Trophoblast cell (in vitro differentiated cells and primary cell): ENCODE results near the gene PLCG2.

Experiments
- DNase-seq, 2 donors: peaks; one replicate each; pipeline ENCODE4 v3.0.0-alpha.2; 2016
- H2AFZ ChIP-seq: 2 replicates; pipeline ENCODE4 v1.6.1; 2013; ENCODE audit warnings: low read length, moderate library complexity, mild to moderate bottlenecking; ENCODE audit not compliant: insufficient read depth, poor library complexity
- H2AK5ac ChIP-seq: 2 replicates; pipeline ENCODE4 v1.6.1; 2013; ENCODE audit warnings: mild to moderate bottlenecking, low read length
- H2BK120ac ChIP-seq: 2 replicates; pipeline ENCODE4 v1.6.1; 2013; ENCODE audit warnings: low read length, mild to moderate bottlenecking, moderate library complexity; ENCODE audit not compliant: insufficient read depth, poor library complexity
- H2BK12ac ChIP-seq: 2 replicates; pipeline ENCODE4 v1.6.1; 2013; ENCODE audit warnings: mild to moderate bottlenecking, low read length, moderate library complexity
- H2BK5ac ChIP-seq: 2 replicates; pipeline ENCODE4 v1.6.1; 2013; ENCODE audit warnings: low read length, low read depth, moderate library complexity, mild to moderate bottlenecking; ENCODE audit not compliant: poor library complexity
- H3K14ac ChIP-seq: 2 replicates; pipeline ENCODE4 v1.6.1; 2013; ENCODE audit warnings: mild to moderate bottlenecking, low read length
- H3K18ac ChIP-seq: 2 replicates; pipeline ENCODE4 v1.6.1; 2013; ENCODE audit warnings: mild to moderate bottlenecking, low read length
- H3K23ac ChIP-seq: 2 replicates; pipeline ENCODE4 v1.6.1; 2013; ENCODE audit warnings: low read length
- H3K27ac ChIP-seq: 2 replicates; pipeline ENCODE4 v1.5.1; 2013; ENCODE audit warnings: low read depth, mild to moderate bottlenecking, inconsistent platforms, low read length, moderate library complexity
- H3K27me3 ChIP-seq: 2 replicates; pipeline ENCODE4 v1.6.1; 2013; ENCODE audit warnings: inconsistent platforms, mild to moderate bottlenecking, low read length, moderate library complexity; ENCODE audit not compliant: insufficient read depth
- H3K36me3 ChIP-seq, 2 experiments: 1 replicate in 1 of 2; 2 replicates in 1 of 2; pipeline ENCODE4 v1.6.1; 2013; ENCODE audit warnings: low read length in 2 of 2, mild to moderate bottlenecking in 2 of 2, moderate library complexity in 1 of 2; ENCODE audit not compliant: insufficient read depth in 2 of 2, control insufficient read depth in 1 of 2
- H3K4ac ChIP-seq: 2 replicates; pipeline ENCODE4 v1.6.1; 2013; ENCODE audit warnings: low read depth, mild to moderate bottlenecking, low read length, moderate library complexity
- H3K4me1 ChIP-seq, 2 experiments: 1 replicate in 1 of 2; 2 replicates in 1 of 2; pipeline ENCODE4 v1.6.1; 2013; ENCODE audit warnings: low read length in 2 of 2, mild to moderate bottlenecking in 2 of 2, moderate library complexity in 1 of 2; ENCODE audit not compliant: insufficient read depth in 2 of 2, control insufficient read depth in 1 of 2
- H3K4me2 ChIP-seq: 2 replicates; pipeline ENCODE4 v1.6.1; 2013; ENCODE audit warnings: inconsistent platforms, mild to moderate bottlenecking, low read length, moderate library complexity
- H3K4me3 ChIP-seq: 2 replicates; pipeline ENCODE4 v1.5.1; 2013; ENCODE audit warnings: mild to moderate bottlenecking, low read depth, low read length, inconsistent platforms
- H3K79me1 ChIP-seq: one replicate; pipeline ENCODE4 v1.6.1; 2013; ENCODE audit warnings: low read length
- H3K79me2 ChIP-seq: 2 replicates; pipeline ENCODE4 v1.6.1; 2013; ENCODE audit warnings: low read length, mild to moderate bottlenecking; ENCODE audit not compliant: control insufficient read depth, insufficient read depth, poor library complexity
- H3K9ac ChIP-seq: 2 replicates; pipeline ENCODE4 v1.6.1; 2013; ENCODE audit warnings: mild to moderate bottlenecking, low read length
- H3K9me3 ChIP-seq: 2 replicates; pipeline ENCODE4 v1.6.1; 2013; ENCODE audit warnings: low read depth, mild to moderate bottlenecking, control low read depth, inconsistent platforms, low read length; ENCODE audit not compliant: insufficient read depth
- H4K12ac ChIP-seq: 2 replicates; pipeline ENCODE4 v1.6.1; 2013; ENCODE audit warnings: low read depth, mild to moderate bottlenecking, low read length, moderate library complexity
- H4K8ac ChIP-seq: 2 replicates; pipeline ENCODE4 v1.6.1; 2013; ENCODE audit warnings: low read depth, mild to moderate bottlenecking, low read length, moderate library complexity
- H4K91ac ChIP-seq: one replicate; pipeline ENCODE4 v1.6.1; 2013; ENCODE audit warnings: low read depth, mild to moderate bottlenecking, low read length, moderate library complexity
- WGBS: extraction: QIAGEN DNeasy Blood & Tissue Kit; methylation state at CpG from one replicate; pipeline ENCODE4 v1.1.7; 2013; ENCODE audit warnings: missing lambda C conversion rate; ENCODE audit not compliant: insufficient read length, insufficient coverage; ENCODE audit errors: extremely low coverage; 5-methylcytosine and 5-hydroxymethylcytosine counted together

The PLCG2 gene

GRCh38 chr16:82005027-82005830 lies 226.1 kb downstream of the PLCG2 start:
- H4K91ac ChIP-seq: no peak overlapping the region
- no peaks in the 10 kb centered on the region for H3K79me2 ChIP-seq
- H3K9ac ChIP-seq: no peak overlapping the region
- no CpG with 5 or more reads among the region's 6 CpGs for WGBS
- H4K12ac ChIP-seq: no peak overlapping the region
- H2AFZ ChIP-seq: no peak overlapping the region
- H3K4me1 ChIP-seq: no peaks in the 10 kb centered on the region
- no peaks in the 10 kb centered on the region for H3K79me1 ChIP-seq
- H2AK5ac ChIP-seq: no peak overlapping the region
- H3K14ac ChIP-seq: no peak overlapping the region
- no peaks in the 10 kb centered on the region for H3K27me3 ChIP-seq
- no peak overlapping the region for H4K8ac ChIP-seq
- DNase-seq: no peak
- no peak overlapping the region for H3K18ac ChIP-seq
- no peak overlapping the region for H3K23ac ChIP-seq
- H3K4me2 ChIP-seq: no peak overlapping the region
- H2BK5ac ChIP-seq: no peak overlapping the region
- no peak overlapping the region for H2BK120ac ChIP-seq
- no peak overlapping the region for H3K4ac ChIP-seq
- H3K9me3 ChIP-seq: peaks cover 7% of the 10 kb centered on the region
- H3K27ac ChIP-seq: no peak overlapping the region
- H3K4me3 ChIP-seq: no peak overlapping the region
- no peak overlapping the region for H2BK12ac ChIP-seq
- no peaks in the 10 kb centered on the region for H3K36me3 ChIP-seq

- H4K12ac ChIP-seq: no peak overlapping the region
- no peak overlapping the region for H3K4me3 ChIP-seq
- no peak overlapping the region for H3K27ac ChIP-seq
- WGBS: no CpG with 5 or more reads among the region's 5 CpGs
- no peaks in the 10 kb centered on the region for H3K4me1 ChIP-seq
- no peaks in the 10 kb centered on the region for H3K27me3 ChIP-seq
- H3K14ac ChIP-seq: no peak overlapping the region
- H3K9ac ChIP-seq: no peak overlapping the region
- no peak overlapping the region for H2BK5ac ChIP-seq
- H3K36me3 ChIP-seq: no peaks in the 10 kb centered on the region
- H3K4me2 ChIP-seq: no peak overlapping the region
- no peak overlapping the region for H4K91ac ChIP-seq
- H2BK120ac ChIP-seq: no peak overlapping the region
- H3K9me3 ChIP-seq: peaks cover 7% of the 10 kb centered on the region
- no peak overlapping the region for H3K23ac ChIP-seq
- no peak for DNase-seq
- no peaks in the 10 kb centered on the region for H3K79me2 ChIP-seq
- H2BK12ac ChIP-seq: no peak overlapping the region
- no peak overlapping the region for H4K8ac ChIP-seq
- no peak overlapping the region for H3K4ac ChIP-seq
- no peak overlapping the region for H2AK5ac ChIP-seq
- no peak overlapping the region for H2AFZ ChIP-seq
- H3K18ac ChIP-seq: no peak overlapping the region
- no peaks in the 10 kb centered on the region for H3K79me1 ChIP-seq
Observed at GRCh38 chr16:82006036-82006435, 226.9 kb downstream of the PLCG2 start.

GRCh38 chr16:82007189-82007588 lies 228.1 kb downstream of the PLCG2 start:
- no peak for DNase-seq
- Histone ChIP-seq H3K18ac (no peak overlapping the region), H3K79me2 (no peaks in the 10 kb centered on the region), H2BK120ac (no peak overlapping the region), H3K9me3 (peaks cover 12% of the 10 kb centered on the region), H3K4me1 (no peaks in the 10 kb centered on the region), H2BK5ac (no peak overlapping the region), H3K9ac (no peak overlapping the region), H2AFZ (no peak overlapping the region), H3K79me1 (no peaks in the 10 kb centered on the region), H3K36me3 (no peaks in the 10 kb centered on the region), H4K91ac (no peak overlapping the region), H4K12ac (no peak overlapping the region), H3K27me3 (no peaks in the 10 kb centered on the region), H2AK5ac (no peak overlapping the region), H4K8ac (no peak overlapping the region), H3K14ac (no peak overlapping the region), H3K23ac (no peak overlapping the region), H3K4ac (no peak overlapping the region), H2BK12ac (no peak overlapping the region), H3K27ac (no peak overlapping the region), H3K4me3 (no peak overlapping the region), H3K4me2 (no peak overlapping the region)
- WGBS: no CpG with 5 or more reads among the region's 2 CpGs

GRCh38 chr16:82008957-82009592 lies 230.0 kb downstream of the PLCG2 start:
- H4K12ac ChIP-seq: no peak overlapping the region
- no peak overlapping the region for H2BK12ac ChIP-seq
- no peak overlapping the region for H4K8ac ChIP-seq
- H3K18ac ChIP-seq: no peak overlapping the region
- peaks cover 12% of the 10 kb centered on the region for H3K9me3 ChIP-seq
- no peak overlapping the region for H3K9ac ChIP-seq
- H3K4ac ChIP-seq: no peak overlapping the region
- WGBS: no CpG with 5 or more reads among the region's 9 CpGs
- no peak overlapping the region for H2BK5ac ChIP-seq
- H3K79me1 ChIP-seq: no peaks in the 10 kb centered on the region
- H3K27ac ChIP-seq: no peak overlapping the region
- no peak overlapping the region for H3K14ac ChIP-seq
- no peaks in the 10 kb centered on the region for H3K79me2 ChIP-seq
- DNase-seq: no peak
- H3K36me3 ChIP-seq: no peaks in the 10 kb centered on the region
- H2BK120ac ChIP-seq: no peak overlapping the region
- no peak overlapping the region for H4K91ac ChIP-seq
- no peak overlapping the region for H3K23ac ChIP-seq
- H3K27me3 ChIP-seq: no peaks in the 10 kb centered on the region
- no peaks in the 10 kb centered on the region for H3K4me1 ChIP-seq
- no peak overlapping the region for H3K4me2 ChIP-seq
- H2AFZ ChIP-seq: no peak overlapping the region
- H2AK5ac ChIP-seq: no peak overlapping the region
- H3K4me3 ChIP-seq: no peak overlapping the region
